Stimulated activated CD4-positive, alpha-beta T cell treated with anti-CD3 and anti-CD28 coated beads, Interleukin-12 subunit alpha, Interleukin-12 subunit beta, amount 100 ng/mL, for 48 hours (primary cell): ENCODE results near the gene FOXC1.

Source experiments
- DNase-seq, 3 donors: peaks; one replicate each; pipeline ENCODE4 v3.0.0-alpha.2; 2020; ENCODE audit warnings: low read depth in 2 of 3, low spot score in 1 of 3

FOXC1 gene

GRCh38 chr6:1609648-1610496 lies at the start of gene FOXC1:
FOXC1 (plus strand) TSS chr6:1609915; CDS start chr6:1610446, 531 bp downstream.
- DNase-seq, result no peak

- no peak for DNase-seq
Measured at GRCh38 chr6:1560281-1561058, 49.2 kb upstream of the FOXC1 start.

- no peak for DNase-seq
Measured at GRCh38 chr6:1561355-1561754, 48.4 kb upstream of the FOXC1 start.

GRCh38 chr6:1562171-1562955 lies 47.4 kb upstream of the FOXC1 start:
- no peak for DNase-seq

- DNase-seq, result no peak
Measured at GRCh38 chr6:1569377-1569776, 40.3 kb upstream of the FOXC1 start.

GRCh38 chr6:1570848-1571247 lies 38.9 kb upstream of the FOXC1 start:
- DNase-seq, result no peak

GRCh38 chr6:1572892-1573291 lies 36.8 kb upstream of the FOXC1 start:
- no peak for DNase-seq

- no peak for DNase-seq
Measured at GRCh38 chr6:1574083-1574761, 35.5 kb upstream of the FOXC1 start.

GRCh38 chr6:1574890-1575209 lies 34.9 kb upstream of the FOXC1 start:
- no peak for DNase-seq

- no peak for DNase-seq
Measured at GRCh38 chr6:1575210-1576041, 34.3 kb upstream of the FOXC1 start.

GRCh38 chr6:1576166-1576565 lies 33.5 kb upstream of the FOXC1 start:
- no peak for DNase-seq

- DNase-seq, result no peak
Measured at GRCh38 chr6:1576711-1577110, 33.0 kb upstream of the FOXC1 start.

GRCh38 chr6:1577146-1577680 lies 32.5 kb upstream of the FOXC1 start:
- no peak for DNase-seq

- DNase-seq, result no peak
Measured at GRCh38 chr6:1577896-1578745, 31.6 kb upstream of the FOXC1 start.

- DNase-seq, result no peak
Measured at GRCh38 chr6:1579096-1579495, 30.6 kb upstream of the FOXC1 start.

- no peak for DNase-seq
Measured at GRCh38 chr6:1580109-1580508, 29.6 kb upstream of the FOXC1 start.

GRCh38 chr6:1580585-1580984 lies 29.1 kb upstream of the FOXC1 start:
- no peak for DNase-seq

GRCh38 chr6:1581120-1581991 lies 28.4 kb upstream of the FOXC1 start:
- no peak for DNase-seq
